ENCODE data around the gene PNMA5.

The PNMA5 gene

GRCh38 chrX:152943826-152944225 lies 50.1 kb downstream of the PNMA5 start:
- Histone ChIP-seq H3K9me3 (ENCODE audit: control insufficient read depth, low read length) (no peaks in the 10 kb centered on the region), H3K4me3 (ENCODE audit: insufficient read depth, low read depth, low read length, poor library complexity, severe bottlenecking) (no peak overlapping the region), H3K27ac (ENCODE audit: insufficient read depth, low read length, poor library complexity, severe bottlenecking) (no peak overlapping the region), H3K27me3 (replicated peaks; ENCODE audit: control insufficient read depth, insufficient read depth, low read length, poor library complexity, severe bottlenecking) (no peaks in the 10 kb centered on the region), H3K4me1 (ENCODE audit: control insufficient read depth, insufficient read depth, low read length, poor library complexity, severe bottlenecking) (peaks cover 3% of the 10 kb centered on the region), H3K36me3 (ENCODE audit: control insufficient read depth, insufficient read depth, low read length) (no peaks in the 10 kb centered on the region)
- no peak for DNase-seq

GRCh38 chrX:152942077-152942442 lies 51.9 kb downstream of the PNMA5 start:
- DNase-seq = no peak
- no peaks in the 10 kb centered on the region for H3K36me3 ChIP-seq (ENCODE audit: control insufficient read depth, insufficient read depth, low read length)
- H3K27ac ChIP-seq (ENCODE audit: insufficient read depth, low read length, poor library complexity, severe bottlenecking) = peak overlapping the region; percentile 51
- no peaks in the 10 kb centered on the region for H3K27me3 ChIP-seq (replicated peaks; ENCODE audit: control insufficient read depth, insufficient read depth, low read length, poor library complexity, severe bottlenecking)
- H3K9me3 ChIP-seq (ENCODE audit: control insufficient read depth, low read length) = no peaks in the 10 kb centered on the region
- H3K4me1 ChIP-seq (ENCODE audit: control insufficient read depth, insufficient read depth, low read length, poor library complexity, severe bottlenecking) = peaks cover 3% of the 10 kb centered on the region
- peak overlapping the region; percentile 25 for H3K4me3 ChIP-seq (ENCODE audit: insufficient read depth, low read depth, low read length, poor library complexity, severe bottlenecking)

DNA sequence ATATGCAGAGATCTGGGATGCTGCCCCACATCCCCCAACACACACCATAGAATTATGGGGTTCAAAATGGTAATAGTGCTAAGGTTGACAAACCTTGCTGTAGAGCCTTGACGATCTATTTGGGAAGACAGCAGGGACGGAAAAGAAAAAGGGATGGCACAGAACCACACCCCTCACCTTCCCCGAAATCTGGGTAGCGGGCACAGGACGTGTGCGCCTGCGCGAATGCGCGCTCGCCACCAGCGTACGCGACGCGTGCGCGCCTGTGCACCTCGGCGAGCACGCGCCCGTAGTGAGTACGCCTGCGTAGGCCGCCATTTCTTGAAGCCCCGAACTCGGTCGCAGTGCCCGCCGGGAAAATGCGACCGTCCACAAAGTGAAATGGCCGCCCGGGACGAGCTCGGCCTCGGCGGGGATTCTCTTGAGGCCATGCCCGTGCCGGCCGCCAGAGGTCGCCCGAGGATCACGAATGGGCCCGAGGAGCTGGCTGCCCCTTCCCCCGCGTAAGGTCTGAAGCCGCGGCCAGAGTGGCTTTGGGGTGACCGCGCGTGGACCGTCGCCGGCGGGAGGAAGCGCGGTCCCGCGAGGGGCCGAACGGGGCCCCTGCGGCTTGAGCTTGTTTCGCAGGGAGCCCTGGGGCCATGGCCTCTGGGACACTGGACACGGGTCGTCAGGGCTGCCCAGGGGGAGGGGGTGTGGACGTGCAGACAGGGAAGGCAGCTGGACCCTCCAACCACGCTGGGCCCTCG lies 52.4 kb downstream of the PNMA5 start:
- Histone ChIP-seq H3K9me3 (ENCODE audit: control insufficient read depth, low read length) (no peaks in the 10 kb centered on the region), H3K36me3 (ENCODE audit: control insufficient read depth, insufficient read depth, low read length) (no peaks in the 10 kb centered on the region), H3K4me1 (ENCODE audit: control insufficient read depth, insufficient read depth, low read length, poor library complexity, severe bottlenecking) (peaks cover 3% of the 10 kb centered on the region), H3K4me3 (ENCODE audit: insufficient read depth, low read depth, low read length, poor library complexity, severe bottlenecking) (peak overlapping the region; percentile 37), H3K27ac (ENCODE audit: insufficient read depth, low read length, poor library complexity, severe bottlenecking) (peak overlapping the region; percentile 51), H3K27me3 (replicated peaks; ENCODE audit: control insufficient read depth, insufficient read depth, low read length, poor library complexity, severe bottlenecking) (no peaks in the 10 kb centered on the region)
- peak; percentile 80 to 84 (median 82) for DNase-seq

All from effector memory CD4-positive, alpha-beta T cell (primary cell).